ENCODE results near the gene TUFT1.

GRCh38 chr1:151620286-151620685, 80.2 kb downstream of the TUFT1 start:
- TF ChIP-seq POLR2AphosphoS5 (IDR thresholded peaks at IDR 0.05; ENCODE audit: insufficient read depth in 1 of 2, low read depth in 1 of 2) (no peak), CTCF (IDR thresholded peaks at IDR 0.05) (no peak)

Measured in vagina (tissue), 2 donors.